ENCODE data around the gene ILF2.
"Not testable (repeated sequence)": the region's sequence is repeated elsewhere in the genome, so short reads cannot be mapped to it uniquely, and the experiment has no call there.

The ILF2 gene

DNA sequence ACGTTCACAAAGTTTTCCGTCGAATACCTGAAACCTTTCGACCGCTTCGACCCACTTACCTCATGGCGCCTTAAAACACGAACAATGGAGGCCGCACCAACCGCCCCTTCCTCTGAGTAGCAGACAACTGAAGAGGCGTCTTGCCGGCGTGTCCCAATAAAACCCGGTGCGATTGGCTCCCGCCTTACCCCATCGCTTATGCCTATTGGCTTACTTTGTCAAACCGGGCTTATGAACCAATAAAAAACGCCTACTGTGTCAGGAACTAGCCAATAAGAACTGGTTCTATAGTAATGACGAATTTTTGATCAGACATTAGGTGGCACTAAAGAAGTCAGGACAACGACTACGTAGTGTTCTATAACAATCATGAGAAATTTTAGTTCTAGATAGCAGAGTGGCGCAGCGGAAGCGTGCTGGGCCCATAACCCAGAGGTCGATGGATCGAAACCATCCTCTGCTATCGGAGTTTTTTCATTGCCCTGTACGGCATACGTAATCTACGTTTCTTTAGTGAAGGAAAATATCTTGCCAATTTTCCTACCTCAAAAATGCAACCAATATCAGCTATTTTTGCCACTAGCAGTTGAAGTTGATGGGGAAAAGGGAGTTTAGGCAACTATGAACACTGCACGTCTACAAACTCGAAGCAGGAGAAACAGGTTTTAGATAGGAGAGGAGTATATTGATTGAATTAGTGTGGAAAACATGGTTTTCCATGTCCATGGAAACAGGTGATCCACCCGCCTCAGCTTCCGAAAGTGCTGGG lies at the start of gene ILF2:
ILF2 (minus strand) TSS at position 135 of the 769 bp plus-strand sequence; CDS start at position 64, 71 bp downstream.
- DNase-seq: peak; percentile 99

DNA sequence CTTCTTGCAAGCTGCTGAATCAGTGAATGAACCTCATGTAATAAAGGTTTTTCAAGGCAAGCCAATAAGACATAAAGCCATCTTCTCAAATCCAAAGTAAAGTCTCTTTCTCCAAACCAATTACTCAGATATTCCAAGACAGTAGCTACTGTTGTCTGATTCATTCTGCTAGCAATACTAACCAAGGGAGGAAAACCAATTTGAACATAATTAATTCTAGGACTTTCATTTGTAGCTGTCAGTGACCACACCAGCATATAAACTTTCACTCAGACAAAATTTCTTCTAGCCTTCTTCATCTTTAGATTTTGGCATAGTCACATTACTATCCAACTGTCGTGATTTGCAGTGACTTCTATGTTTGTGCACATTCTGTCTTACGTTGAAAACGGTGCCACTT lies 46.5 kb upstream of the ILF2 start:
- DNase-seq: no peak

DNA sequence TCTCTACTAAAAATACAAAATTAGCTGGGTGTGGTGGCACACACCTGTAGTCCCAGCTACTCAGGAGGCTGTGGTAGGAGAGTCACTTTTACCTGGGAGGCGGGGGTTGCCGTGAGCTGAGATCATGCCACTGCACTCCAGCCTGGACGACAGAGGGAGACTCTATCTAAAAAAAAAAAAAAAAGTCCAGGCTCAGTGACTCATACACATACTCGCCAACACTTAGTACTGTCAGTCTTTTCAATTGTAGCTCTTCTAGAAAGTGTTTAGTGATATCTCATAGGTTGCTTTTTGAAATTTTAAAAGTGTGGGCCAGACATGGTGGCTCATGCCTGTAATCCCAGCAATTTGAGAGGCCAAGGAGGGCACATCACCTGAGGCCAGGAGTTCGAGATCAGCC lies 45.4 kb upstream of the ILF2 start:
- DNase-seq: not testable (repeated sequence)

DNA sequence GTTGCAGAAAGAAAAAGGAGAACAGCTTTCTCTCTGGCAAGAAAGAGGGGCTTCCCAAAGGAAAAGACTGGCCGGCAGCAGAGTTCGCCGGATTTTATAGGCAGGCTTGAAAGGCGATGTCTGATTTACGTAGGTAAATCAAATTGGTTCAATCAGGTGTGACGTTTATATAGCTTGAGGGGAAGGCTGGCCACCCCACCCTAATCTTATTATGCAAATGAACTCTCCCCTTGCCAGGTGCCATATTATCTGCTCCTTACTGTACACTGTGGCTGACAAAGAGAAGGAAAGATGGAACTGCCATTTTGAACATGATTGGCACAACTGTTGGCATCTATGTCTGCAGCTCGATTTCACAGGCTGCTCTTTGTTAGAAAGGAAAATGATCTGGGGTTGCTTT lies 40.2 kb upstream of the ILF2 start:
- peak; percentile 28 for DNase-seq

DNA sequence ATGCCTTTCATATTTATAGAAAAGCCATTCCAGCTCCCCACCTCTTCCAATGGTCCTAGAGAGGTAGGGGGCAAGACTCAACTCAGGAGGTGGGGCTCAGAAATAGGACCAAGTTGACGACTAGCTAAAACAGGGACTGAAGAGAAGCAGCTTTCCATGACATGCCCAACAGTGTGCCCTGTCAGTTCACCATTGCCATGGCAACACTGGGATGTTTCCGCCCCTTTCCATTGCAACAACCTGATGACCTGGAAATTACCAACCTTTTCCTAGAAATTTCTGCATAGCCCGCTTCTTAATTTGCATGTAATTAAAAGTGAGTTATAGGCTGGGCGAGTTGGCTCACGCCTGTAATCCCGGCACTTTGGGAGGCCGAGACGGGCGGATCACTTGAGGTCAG lies 34.7 kb upstream of the ILF2 start:
- DNase-seq: no peak

DNA sequence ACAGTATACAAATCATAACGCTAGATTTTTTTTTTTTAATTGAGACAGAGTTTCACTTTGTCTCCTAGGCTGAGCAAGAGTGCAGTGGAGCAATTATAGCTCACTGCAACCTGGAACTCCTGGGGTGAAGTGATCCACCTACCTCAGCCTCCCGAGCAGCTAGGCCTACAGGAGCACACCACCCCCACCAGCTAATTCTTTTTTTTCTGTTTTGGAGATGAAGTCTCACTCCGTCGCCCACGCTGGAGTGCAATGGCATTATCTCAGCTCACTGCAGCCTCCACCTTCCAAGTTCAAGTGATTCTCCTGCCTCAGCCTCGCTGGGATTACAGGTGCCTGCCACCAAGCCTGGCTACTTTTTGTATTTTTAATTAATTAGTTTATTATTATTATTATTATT lies 29.0 kb upstream of the ILF2 start:
- DNase-seq: no peak

DNA sequence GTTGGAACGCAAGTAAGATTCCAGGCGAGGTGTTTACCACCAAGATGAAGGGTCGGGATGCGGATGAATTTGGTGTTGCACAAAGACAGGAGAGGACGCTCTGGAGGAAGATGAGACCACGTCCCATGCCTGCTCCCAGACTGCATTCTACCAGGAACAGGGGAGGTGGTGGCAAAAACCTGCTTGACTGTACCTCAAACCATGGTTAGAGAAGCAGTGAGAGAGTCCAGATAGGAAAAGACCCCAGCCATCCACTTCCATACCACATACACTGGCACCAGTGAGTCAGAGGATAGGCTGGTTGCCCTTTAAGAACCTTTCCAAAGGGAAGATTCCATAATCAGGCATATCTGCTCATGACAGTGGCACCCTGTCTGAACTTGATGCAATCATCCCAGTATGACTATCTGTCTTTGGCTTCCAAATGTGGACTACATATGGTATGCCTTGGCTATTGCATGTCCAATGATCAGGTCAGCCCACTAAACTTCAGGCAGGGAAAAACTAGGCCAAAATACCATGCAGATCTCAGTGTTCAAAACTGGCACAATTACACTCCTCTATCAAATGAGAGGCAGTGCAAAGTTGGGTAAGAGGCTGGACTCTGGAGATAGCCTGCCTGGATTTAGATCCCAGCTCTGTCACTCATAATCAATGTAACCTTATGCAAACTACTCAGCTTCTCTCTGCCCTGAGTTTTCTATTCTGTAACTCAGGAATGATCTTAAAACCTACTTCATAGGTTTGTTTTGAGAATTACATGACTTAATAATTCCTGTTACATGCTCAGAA lies 28.3 kb upstream of the ILF2 start:
- no peak for DNase-seq

DNA sequence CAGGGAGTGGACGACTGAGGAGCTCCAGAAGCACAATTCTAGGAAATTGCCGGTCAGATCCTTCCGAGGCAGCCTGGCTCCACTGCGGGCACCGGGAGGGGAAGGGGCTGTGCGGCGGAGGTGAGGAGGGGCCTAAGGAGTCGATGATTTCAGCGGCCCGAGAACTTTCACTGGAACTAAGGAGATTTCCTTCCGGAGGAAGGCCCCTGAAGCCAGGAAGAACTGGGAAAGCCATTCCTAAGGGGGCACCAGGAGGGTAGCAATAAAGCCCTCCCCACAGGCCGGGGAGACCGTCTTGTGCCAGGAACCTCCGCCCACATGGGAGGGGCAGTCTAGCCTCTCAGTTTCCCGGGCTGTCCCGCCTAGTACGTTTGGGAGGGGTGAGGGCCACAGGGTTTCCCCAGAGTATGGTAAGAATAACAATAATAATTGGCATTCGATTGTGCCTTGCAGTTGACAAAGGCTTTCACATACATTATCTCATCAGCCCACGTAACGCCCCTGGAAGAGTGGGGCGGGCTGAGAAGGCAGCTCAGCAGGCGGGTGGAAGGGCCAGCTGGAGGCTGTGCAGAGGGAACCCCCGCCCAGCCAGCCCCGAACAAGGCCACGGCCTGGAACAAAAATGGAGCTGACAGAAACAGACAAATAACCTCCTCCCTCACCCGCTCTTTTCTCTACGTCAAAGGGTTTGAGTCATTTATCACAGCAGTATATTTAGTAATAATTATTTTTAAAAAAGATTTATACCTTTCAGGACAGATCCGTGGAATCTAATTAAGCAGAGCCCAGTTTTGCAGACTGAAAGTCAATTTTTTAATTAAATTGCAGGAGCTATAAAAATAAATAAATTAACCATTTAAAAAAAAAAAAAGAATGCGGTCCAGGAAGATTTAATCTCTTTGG lies 27.5 kb upstream of the ILF2 start:
- peak; percentile 66 for DNase-seq

DNA sequence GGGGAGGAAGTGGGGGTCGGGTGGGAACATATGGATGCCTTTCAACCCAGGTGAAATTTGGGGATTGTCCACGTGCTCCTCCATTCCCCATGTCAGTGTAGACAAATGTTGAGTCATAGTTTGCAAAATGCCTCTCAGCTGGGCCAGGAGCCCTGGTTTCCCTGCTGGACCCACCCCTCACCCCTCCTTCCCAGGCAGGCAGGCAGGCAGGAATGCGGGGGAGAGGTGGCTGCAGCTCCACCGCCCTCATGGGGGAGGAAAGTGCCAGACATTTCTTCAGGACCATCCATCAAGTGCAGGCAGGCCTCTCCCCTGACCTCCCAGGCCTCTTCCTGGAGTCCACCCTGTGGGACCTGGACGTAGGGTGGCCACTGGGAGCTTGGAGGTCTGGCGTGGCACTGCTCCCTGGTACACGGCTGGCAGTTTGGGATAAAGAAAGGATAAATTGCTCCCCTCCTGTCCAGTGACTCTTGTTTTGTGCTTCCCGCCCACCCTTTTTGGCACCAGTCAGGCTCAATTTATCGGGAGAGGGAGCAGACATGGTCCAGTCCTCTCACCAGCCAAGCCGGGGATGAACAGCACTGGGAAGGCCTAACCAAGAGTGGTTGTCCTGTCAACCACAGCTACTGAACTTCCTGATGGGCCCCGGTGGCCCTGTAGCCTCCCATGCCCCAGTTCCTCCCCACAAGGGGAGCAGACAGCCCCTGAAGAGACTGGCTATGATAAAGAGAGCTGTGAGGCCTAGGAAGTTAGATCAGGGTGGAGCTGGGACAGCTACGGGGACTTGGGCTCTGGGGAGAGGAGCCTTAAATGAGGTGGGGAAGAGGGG lies 26.6 kb upstream of the ILF2 start:
- DNase-seq: no peak

DNA sequence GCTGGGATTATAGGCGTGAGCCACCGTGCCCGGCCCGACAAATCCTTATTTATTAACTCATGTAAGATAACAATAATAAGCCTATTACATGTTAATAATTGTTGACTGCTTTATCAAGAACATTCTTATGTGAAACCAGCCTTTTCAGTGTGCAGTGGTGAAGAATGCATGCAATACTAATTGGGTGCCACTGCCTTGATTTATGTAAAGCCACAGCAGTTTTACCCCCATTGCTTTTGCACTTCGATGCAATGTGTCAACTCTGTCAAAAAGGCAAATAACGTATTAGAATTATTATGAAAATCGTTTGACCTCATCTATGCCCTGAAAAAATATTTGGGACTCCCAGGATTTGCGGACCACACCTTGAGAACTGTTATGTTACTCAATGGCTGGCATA lies 25.9 kb upstream of the ILF2 start:
- no peak for DNase-seq

DNA sequence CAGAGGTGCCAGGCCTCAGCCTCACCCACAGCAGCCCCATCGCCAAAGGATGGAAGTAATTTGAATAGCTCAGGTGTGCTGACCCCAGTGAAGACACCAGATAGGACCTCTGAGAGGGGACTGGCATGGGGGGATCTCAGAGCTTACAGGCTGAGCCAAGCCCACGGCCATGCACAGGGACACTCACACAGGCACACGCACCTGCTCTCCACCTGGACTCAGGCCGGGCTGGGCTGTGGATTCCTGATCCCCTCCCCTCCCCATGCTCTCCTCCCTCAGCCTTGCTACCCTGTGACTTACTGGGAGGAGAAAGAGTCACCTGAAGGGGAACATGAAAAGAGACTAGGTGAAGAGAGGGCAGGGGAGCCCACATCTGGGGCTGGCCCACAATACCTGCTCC lies 22.7 kb upstream of the ILF2 start:
- DNase-seq: no peak

DNA sequence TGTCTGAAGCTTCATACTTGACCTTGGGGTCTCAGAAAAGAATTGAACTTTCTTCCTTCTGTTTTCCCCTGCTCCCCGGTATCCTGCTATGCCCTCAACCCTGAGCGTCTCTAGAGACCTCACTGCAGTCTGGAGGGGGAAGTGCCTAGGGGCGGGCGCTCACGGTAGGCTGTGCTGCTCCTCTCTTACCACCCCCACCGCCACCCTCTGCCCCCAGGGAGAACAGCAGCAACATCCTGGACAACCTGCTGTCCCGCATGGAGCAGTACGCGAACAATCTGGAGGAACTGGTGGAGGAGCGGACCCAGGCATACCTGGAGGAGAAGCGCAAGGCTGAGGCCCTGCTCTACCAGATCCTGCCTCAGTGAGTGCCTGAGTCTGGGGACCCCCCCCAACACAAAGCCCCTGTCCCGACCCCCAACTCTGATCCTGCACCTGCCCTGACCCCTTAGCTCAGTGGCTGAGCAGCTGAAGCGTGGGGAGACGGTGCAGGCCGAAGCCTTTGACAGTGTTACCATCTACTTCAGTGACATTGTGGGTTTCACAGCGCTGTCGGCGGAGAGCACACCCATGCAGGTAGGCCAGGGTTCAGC lies 18.0 kb upstream of the ILF2 start:
- no peak for DNase-seq

DNA sequence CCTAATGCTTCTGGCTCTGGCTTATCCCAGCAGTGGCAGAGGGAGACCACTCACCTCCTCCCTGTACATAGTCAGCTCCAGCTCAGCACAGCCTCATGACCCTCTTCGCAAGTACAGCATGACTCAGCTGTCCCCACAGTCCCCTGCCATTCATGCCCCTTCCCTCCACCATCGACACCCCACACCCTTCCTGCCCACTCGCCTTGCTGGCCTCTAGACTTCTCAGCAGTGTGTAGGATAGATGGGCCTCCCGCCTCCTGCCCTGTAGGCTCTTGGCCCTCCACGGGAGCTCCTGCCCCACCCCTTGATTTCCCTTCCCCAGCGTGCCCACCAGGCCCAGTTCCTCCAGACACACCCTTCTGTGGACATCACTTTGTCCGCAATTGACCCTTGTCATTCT lies 17.5 kb upstream of the ILF2 start:
- DNase-seq: no peak

DNA sequence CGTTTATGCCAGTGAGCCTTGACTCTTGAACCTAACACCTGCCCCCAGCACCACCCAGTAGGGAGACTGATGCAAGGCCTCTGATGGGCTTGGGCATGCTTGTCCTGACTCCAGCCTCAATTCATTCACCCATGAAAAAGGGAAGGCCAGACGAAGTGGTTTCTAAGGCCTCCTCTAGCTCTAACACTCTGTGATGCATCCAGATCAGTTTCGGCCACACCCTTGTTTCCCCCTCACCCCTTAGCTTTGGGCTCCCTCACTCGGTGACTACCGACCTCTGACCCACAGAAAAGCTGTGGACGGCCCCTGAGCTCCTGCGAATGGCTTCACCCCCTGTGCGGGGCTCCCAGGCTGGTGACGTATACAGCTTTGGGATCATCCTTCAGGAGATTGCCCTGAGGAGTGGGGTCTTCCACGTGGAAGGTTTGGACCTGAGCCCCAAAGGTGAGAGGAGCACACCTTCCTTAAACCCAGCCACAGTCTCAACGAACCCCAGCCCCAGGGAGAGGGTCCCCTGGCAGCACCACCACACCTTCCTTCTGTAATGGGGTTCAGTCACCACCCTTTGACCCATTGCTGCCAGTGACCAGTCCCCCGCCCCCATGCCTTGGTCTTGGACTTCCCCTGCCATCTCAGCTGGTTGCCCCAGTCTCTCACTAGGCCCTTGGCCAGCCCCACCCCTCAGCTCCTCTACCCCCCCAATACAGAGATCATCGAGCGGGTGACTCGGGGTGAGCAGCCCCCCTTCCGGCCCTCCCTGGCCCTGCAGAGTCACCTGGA lies 16.7 kb upstream of the ILF2 start:
- DNase-seq: no peak

DNA sequence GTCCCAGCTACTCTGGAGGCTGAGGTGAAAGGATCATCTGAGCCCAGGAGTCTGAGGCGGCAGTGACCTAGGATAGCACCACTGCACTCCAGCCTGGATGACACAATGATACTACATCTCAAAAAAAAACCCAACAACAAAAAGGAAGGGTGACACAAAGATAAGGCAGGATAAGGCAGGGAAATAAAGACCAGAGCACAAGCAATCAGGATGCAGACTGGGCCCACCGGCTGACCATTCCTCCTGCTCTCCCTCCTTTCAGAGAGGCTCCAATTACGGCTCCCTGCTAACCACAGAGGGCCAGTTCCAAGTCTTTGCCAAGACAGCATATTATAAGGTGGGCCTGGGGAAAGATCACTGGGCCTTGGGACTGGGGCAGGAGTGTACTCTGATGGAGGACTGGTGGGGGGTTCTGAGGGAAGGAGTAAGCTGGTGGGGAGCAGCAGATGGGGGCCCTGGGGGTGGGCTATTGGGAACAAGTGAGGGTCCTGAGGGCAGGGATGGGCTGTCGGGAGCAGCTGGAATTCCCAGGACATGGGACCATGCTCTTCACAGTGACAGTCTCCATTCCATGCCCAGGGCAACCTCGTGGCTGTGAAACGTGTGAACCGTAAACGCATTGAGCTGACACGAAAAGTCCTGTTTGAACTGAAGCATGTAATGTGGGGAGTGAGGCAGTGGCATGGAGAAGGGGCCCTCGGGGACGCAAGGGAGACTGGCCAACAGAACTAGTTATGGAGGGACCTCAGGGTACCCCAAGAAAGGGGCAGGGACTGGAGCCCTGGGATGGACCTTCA lies 14.9 kb upstream of the ILF2 start:
- no peak for DNase-seq

DNA sequence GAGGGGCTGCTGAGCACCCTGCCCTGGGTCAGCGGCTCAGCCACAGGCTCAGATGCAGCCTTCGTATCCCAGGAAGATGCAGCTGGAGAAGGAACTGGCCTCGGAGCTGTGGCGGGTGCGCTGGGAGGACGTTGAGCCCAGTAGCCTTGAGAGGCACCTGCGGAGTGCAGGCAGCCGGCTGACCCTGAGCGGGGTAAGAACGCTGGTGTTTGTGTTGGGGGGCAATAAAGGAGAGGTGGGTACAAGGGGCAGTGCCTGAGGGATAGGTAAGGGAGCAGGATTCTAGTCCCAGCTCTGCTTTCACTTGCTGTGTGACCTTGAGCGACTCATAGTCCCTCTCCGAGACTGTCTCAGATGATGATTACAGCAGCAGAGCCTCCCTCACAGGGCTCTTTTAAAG lies 14.1 kb upstream of the ILF2 start:
- no peak for DNase-seq

DNA sequence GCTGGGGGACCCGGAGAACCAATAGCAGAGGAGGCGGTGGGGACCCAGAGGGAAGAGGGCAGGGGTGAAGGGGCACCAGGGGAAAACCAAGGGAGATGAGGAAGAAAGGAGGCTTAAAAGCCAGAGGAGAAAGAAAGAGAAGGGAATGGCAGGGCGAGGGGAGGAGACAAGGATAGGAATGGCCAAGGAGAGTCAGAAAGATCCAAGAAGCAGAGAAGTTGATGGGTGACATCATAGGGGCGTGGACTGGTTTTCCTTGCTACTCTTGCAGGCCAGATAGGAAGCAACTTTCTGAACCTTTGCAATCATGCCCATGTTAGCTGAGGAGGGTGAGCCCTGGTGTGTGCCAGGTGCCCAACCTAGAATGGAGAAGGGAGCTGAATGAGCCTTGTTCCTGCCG lies 13.1 kb upstream of the ILF2 start:
- DNase-seq: no peak

DNA sequence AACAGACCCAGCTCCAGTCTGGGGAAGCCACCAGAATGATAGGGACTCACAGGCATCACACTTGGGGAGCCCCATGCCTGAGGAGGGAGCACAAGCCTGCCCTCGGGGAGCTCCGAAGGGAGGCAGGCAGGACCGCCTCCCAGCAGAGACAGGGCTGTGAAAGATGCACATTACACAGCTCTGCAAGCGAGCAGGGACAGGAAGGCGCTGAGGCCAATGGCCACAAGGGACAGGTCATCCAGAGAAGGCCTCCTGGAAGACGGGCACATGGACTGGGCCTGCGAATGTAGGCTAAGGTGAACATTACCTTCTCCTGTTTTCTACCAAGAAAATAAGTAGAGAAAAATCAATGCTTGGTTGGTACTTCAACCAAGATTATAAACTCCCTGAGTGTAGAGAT lies 11.9 kb upstream of the ILF2 start:
- no peak for DNase-seq

DNA sequence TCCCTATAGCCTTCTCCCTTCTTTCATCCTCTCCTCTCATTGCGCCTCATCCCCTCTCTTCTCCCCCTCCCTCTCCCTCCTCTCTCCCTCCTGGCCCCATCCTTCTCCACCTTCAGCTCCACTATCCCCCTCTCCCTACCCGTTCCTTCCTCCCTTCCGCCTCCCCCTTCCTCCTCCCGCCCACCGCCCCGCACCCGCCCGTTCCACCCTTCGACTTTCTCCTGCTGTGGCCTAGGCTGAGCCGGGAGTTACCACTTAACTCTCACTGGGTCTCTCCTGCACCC lies 9.3 kb upstream of the ILF2 start:
- no peak for DNase-seq

DNA sequence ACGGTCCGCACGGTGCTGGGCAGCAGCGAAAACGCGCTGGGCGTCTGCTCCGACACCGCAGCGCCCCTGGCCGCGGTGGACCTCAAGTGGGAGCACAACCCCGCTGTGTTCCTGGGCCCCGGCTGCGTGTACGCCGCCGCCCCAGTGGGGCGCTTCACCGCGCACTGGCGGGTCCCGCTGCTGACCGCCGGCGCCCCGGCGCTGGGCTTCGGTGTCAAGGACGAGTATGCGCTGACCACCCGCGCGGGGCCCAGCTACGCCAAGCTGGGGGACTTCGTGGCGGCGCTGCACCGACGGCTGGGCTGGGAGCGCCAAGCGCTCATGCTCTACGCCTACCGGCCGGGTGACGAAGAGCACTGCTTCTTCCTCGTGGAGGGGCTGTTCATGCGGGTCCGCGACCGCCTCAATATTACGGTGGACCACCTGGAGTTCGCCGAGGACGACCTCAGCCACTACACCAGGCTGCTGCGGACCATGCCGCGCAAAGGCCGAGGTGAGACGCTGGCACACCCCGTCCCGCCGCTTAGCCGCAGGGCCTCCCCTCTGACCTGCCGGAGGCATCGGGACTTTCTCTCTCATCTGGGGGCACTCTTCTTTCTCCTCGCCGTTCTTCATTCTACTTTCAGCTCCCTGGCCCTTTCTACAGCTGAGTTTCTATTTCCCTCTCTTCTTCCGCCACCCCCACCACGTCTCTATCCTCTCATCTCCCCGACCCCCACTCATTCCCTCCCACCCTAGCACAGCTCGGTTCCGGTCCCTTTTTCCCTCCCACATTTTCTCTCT lies 8.7 kb upstream of the ILF2 start:
- peak; percentile 40 for DNase-seq
